Activated CD4-positive, CD25-positive, alpha-beta regulatory T cell (primary cell): Measurements from ENCODE around the gene KRTAP13-4.

Experiments used
- DNase-seq, 4 experiments: peaks; one replicate each; lab custom pipeline; 2025; lab: John Stamatoyannopoulos, UW

The KRTAP13-4 gene

DNA sequence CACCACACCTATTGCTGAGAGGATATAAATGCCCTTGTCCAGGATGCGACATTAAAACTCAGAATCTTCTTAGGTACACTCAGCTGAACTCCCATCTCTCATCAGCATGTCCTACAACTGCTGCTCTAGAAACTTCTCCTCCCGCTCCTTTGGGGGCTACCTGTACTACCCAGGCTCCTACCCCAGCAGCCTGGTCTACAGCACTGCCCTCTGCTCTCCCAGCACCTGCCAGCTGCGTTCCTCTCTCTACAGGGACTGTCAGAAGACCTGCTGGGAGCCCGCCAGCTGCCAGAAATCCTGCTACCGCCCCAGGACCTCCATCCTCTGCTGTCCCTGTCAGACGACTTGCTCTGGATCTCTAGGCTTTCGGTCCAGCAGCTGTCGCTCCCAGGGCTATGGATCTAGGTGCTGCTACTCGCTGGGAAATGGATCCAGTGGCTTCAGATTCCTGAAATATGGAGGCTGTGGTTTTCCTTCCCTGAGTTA lies at the start of gene KRTAP13-4:
KRTAP13-4 (plus strand) TSS at position 51 of the 486 bp plus-strand sequence; CDS start at position 107, 56 bp downstream.
- no peak for DNase-seq

DNA sequence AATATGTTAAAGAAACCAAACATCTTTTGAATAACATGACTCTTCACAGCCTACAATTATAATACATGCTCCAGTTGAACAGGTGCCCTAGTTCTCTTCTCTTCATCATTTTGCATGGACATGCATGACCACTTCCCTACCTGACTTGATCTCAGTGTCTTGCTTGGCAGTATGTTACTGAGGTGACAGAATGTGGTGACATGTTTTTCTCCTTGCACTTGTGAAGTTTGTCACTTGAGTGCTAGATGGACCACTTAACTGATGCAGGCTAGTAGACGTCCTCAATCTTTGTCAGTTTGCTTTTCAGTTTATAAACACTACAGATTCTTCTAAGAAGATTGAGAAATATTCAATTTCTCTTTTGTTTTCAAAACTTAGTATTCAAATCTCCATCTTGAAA lies 47.8 kb upstream of the KRTAP13-4 start:
- no peak for DNase-seq

DNA sequence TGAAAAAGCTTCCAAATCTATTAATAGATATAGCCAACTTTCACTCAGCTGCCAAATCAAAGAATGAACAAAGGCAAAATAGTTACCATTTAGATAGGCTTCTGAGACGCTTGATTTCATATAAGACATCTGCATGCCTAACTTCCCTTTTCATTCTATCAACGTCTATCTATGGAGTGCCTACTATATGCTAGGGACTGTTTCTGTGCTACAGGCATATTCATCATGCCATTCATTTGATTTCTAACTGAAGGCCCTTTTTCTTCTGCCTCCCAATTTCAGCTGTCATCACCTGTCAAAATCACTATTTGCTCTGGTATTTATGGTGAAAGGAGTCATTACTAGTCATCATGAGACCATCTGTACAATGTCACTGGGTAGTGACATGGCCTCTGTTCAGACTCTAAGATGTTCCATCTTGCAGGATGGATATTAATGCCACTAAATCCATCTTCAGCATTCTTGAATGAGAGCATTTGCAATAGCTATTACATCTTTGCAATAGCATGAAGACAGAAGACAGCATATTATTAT lies 38.5 kb upstream of the KRTAP13-4 start:
- DNase-seq: no peak

- DNase-seq: no peak
Observed at GRCh38 chr21:30395731-30396130, 34.3 kb upstream of the KRTAP13-4 start, which contains the start of gene KRTAP13-1. Gene KRTAP13-1 (plus strand): TSS chr21:30396031. CDS start chr21:30396087, 56 bp downstream.

GRCh38 chr21:30408782-30409494 lies 21.1 kb upstream of the KRTAP13-4 start:
- DNase-seq: no peak

- DNase-seq: no peak
Observed at GRCh38 chr21:30415993-30416392, 14.0 kb upstream of the KRTAP13-4 start.

DNA sequence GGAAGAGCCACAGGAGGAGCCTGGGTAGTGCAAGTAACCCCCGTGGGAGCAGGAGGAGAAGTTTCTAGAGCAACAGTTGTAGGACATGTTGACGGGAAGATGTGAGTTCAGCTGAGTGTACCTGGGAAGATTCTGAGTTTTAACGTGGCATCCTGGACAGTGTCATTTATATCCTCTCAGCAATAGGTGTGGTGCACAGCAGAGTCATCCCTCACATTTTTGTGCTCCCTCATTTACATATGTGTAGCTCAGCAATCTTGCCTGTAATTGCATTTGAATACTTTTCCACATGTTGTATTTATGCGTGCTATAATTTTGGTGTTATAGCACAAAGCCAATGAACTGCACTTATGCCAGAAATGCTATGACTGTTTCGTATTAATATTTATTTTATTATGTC lies 4.2 kb upstream of the KRTAP13-4 start, which contains the start of gene KRTAP13-3:
KRTAP13-3 (minus strand) TSS at position 101 of the 400 bp plus-strand sequence; CDS start at position 87, 14 bp downstream.
- no peak for DNase-seq

- no peak for DNase-seq
Observed at GRCh38 chr21:30426731-30427130, 3.3 kb upstream of the KRTAP13-4 start.

GRCh38 chr21:30434033-30434631 lies 4.1 kb downstream of the KRTAP13-4 start:
- DNase-seq: no peak

DNA sequence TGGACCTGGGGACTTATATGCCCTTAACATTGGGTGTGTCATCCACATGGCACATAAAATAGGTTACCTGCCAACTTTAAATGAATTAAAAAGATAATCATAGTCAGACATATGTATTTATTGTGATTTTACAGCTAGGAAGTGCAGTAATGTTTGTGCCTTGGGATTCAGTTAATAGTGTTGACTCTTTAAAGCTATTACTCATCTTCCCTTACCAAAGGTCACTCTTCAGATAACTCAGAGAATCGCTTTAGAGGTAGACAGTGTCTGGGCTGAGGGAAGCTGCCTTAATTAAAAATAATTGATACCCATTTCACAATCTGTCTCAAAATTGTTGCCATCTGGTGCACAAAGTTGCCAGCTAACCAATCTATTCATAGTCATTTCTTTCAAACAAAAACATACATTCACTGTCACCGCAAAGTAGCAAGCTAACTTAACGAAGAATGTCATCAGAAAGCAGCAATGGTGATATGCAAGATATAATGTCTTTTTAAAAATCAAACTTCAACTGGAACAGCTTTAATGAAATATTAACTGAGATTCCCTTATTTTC lies 7.1 kb downstream of the KRTAP13-4 start:
- no peak for DNase-seq

DNA sequence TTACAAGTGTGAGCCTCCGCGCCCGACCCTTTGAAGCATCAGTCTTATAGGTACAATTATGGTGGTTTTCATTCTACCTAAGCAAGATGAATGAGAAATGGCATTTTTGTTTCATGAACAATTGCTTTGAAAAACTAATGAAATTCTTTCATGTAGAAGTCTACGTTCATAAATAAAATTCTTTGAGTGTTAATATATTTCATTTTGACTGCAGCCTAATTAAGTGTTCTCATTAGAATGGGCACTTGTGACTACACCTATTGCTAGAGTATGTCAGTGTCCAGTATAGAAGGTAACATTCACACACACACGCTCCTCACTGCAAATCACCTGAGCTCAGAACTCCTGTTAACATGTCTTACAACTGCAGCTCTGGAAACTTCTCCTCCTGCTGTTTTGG lies 10.0 kb downstream of the KRTAP13-4 start, which contains the start of gene KRTAP15-1:
KRTAP15-1 (plus strand) TSS at position 301 of the 400 bp plus-strand sequence; CDS start at position 354, 53 bp downstream.
- DNase-seq: no peak

DNA sequence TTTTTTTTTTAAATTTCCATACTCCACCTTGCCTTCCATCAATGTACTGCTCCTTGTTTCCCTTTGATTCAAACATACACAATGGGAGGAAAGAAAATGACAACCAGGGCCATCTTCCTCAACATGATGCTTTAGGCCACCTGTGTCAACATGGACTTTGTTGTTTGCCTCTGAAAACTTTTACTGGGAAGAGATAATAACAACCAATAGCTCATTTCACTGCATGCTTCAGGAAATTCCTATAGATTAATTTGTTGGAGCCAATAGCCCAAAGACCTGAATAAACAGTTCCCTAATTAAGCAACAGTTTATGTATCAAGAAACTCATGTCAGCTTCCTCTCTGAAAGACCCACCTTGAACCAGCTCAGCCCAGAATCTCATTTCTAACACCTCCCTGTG lies 13.2 kb downstream of the KRTAP13-4 start:
- DNase-seq: no peak

DNA sequence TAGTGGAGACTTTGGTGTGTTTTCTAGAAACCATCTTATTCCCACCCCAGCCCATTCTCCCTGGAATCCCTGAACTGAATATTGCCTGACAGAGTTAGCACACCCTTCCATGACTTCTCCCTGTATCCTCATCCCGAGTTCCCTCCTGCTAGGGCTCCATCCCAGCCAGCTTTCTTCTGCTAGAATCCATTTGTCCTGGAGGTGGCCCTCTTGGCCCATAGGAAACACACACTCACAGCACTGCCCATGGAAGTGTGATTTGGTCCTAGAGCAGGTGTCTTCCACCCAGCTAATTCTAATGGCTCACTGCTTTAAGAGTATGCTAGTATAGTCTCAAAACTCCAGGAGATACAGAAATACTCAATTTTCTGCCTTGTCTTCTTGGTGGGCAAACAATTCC lies 14.2 kb downstream of the KRTAP13-4 start:
- DNase-seq: no peak

DNA sequence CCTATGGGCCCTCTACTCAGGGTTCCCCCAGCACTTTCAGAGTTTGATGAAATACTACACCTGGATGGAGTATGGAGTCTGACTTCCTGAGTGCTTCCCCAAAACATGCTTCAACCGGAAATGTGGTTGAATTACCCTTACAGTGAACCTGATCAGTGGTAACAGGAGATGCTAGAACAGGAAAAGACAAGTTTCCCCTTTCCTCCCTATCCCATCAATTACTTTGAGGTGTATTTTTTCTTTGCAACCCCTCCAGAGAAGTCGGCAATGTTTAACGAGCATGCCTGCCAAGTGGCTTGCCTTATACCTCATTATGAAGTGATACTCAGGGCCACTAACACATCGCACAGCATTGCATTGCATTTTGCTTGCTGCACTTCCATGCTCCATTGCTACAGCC lies 17.0 kb downstream of the KRTAP13-4 start:
- no peak for DNase-seq

DNA sequence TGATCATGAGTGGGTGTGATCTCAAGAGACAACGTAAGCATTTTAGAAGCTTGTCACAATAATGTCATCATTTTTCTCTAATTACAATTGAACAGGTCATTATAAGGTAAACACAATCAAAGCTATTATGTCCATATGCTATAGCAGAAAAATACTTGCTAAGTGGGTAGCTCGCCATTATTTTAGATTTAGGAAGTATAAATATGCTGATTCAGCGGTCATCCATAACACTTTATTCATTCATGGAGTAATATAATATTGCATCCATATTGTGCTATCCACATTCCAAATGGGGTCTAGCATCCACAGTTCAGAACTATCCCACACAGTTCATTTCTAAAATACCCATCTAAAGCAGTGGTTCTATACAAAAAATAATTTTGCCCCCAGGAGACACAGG lies 18.5 kb downstream of the KRTAP13-4 start:
- DNase-seq: no peak

GRCh38 chr21:30463713-30464112 lies 33.7 kb downstream of the KRTAP13-4 start:
- DNase-seq: no peak

- DNase-seq: no peak
Observed at GRCh38 chr21:30468900-30469714, 39.1 kb downstream of the KRTAP13-4 start.

- DNase-seq: no peak
Observed at GRCh38 chr21:30478004-30478403, 48.0 kb downstream of the KRTAP13-4 start.

- no peak for DNase-seq
Observed at GRCh38 chr21:30479259-30479658, 49.2 kb downstream of the KRTAP13-4 start.

GRCh38 chr21:30480145-30480544 lies 50.1 kb downstream of the KRTAP13-4 start, which contains the start of gene KRTAP19-1:
Gene KRTAP19-1 (minus strand): TSS chr21:30480367. CDS start chr21:30480317, 50 bp downstream.
- no peak for DNase-seq
